ENCODE data around the gene HCRT. TPM values are rescaled to one million over a fixed set of nuclear protein-coding genes. Genes with fewer than 3 reads are reported as not detected.

Gene HCRT
- total RNA-seq, 2 donors from 2014 or later, result not detected

DNA sequence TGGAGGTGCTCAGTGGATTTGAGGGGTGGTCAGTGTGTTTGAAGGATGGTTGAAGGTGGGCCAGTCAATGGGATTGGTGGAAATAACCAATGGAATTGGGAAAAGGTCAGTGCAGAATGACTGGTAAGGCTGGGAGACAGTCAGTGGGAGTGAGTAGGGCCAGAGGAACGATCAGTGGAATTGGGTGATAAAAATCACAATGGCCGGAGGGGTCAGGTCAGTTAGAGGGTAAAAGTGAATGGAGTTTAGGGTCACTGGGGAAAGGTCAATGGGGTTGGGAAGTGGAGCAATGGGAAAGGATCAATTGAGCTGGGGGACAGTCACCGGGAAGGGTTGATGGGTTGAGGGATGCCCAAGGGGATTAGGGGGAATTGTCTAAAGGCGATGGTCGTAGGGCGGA, 19.5 kb downstream of the HCRT start:
- Histone ChIP-seq H3K4me3 (ENCODE audit: low read length) (no peak overlapping the region), H3K27me3 (ENCODE audit: control insufficient read depth, insufficient read depth, low read length, poor library complexity, severe bottlenecking) (no peaks in the 10 kb centered on the region), H3K4me1 (ENCODE audit: control insufficient read depth, insufficient read depth, low read length) (no peaks in the 10 kb centered on the region), H3K9ac (ENCODE audit: extremely low read depth, low read length, poor library complexity, severe bottlenecking) (no peak overlapping the region), H3K36me3 (ENCODE audit: control insufficient read depth, insufficient read depth, low read length) (no peaks in the 10 kb centered on the region), H3K27ac (ENCODE audit: low read depth, low read length) (no peak overlapping the region), H3K9me3 (ENCODE audit: control insufficient read depth, low read length) (no peaks in the 10 kb centered on the region)
- Mint-ChIP-seq H3K27ac (no peak overlapping the region), H3K4me1 (no peaks in the 10 kb centered on the region), H3K36me3 (ENCODE audit: low read depth) (no peaks in the 10 kb centered on the region), H3K4me3 (no peak overlapping the region), H3K27me3 (ENCODE audit: insufficient read depth) (peaks cover 2% of the 10 kb centered on the region), H3K9me3 (no peaks in the 10 kb centered on the region)
- DNase-seq, result no peak
- 90 to 94% methylated on average over 6 of the region's 6 CpGs for WGBS, 2 experiments (ENCODE audit: insufficient coverage in 1 of 2, insufficient read length in 1 of 2)
- TF ChIP-seq, protein P1, sequence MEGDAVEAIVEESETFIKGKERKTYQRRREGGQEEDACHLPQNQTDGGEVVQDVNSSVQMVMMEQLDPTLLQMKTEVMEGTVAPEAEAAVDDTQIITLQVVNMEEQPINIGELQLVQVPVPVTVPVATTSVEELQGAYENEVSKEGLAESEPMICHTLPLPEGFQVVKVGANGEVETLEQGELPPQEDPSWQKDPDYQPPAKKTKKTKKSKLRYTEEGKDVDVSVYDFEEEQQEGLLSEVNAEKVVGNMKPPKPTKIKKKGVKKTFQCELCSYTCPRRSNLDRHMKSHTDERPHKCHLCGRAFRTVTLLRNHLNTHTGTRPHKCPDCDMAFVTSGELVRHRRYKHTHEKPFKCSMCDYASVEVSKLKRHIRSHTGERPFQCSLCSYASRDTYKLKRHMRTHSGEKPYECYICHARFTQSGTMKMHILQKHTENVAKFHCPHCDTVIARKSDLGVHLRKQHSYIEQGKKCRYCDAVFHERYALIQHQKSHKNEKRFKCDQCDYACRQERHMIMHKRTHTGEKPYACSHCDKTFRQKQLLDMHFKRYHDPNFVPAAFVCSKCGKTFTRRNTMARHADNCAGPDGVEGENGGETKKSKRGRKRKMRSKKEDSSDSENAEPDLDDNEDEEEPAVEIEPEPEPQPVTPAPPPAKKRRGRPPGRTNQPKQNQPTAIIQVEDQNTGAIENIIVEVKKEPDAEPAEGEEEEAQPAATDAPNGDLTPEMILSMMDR (conservative IDR thresholded peaks at IDR 0.05), result no peak

GRCh38 chr17:42163696-42164407, 21.4 kb downstream of the HCRT start:
- H3K4me3 Mint-ChIP-seq, result no peak overlapping the region
- no peak for DNase-seq
- H3K27me3 Mint-ChIP-seq (ENCODE audit: insufficient read depth), result peaks cover 2% of the 10 kb centered on the region
- no peaks in the 10 kb centered on the region for H3K9me3 Mint-ChIP-seq
- Histone ChIP-seq H3K36me3 (ENCODE audit: control insufficient read depth, insufficient read depth, low read length) (no peaks in the 10 kb centered on the region), H3K27me3 (ENCODE audit: control insufficient read depth, insufficient read depth, low read length, poor library complexity, severe bottlenecking) (no peaks in the 10 kb centered on the region), H3K9me3 (ENCODE audit: control insufficient read depth, low read length) (no peaks in the 10 kb centered on the region), H3K9ac (ENCODE audit: extremely low read depth, low read length, poor library complexity, severe bottlenecking) (no peak overlapping the region), H3K4me3 (ENCODE audit: low read length) (no peak overlapping the region), H3K4me1 (ENCODE audit: control insufficient read depth, insufficient read depth, low read length) (peaks cover 2% of the 10 kb centered on the region), H3K27ac (ENCODE audit: low read depth, low read length) (no peak overlapping the region)
- WGBS, 2 experiments (ENCODE audit: insufficient coverage in 1 of 2, insufficient read length in 1 of 2), result 93 to 94% methylated on average over 5 to 19 of the region's 22 CpGs
- no peak overlapping the region for H3K27ac Mint-ChIP-seq
- TF ChIP-seq, protein P1 (conservative IDR thresholded peaks at IDR 0.05), result no peak
- H3K36me3 Mint-ChIP-seq (ENCODE audit: low read depth), result no peaks in the 10 kb centered on the region
- H3K4me1 Mint-ChIP-seq, result no peaks in the 10 kb centered on the region

DNA sequence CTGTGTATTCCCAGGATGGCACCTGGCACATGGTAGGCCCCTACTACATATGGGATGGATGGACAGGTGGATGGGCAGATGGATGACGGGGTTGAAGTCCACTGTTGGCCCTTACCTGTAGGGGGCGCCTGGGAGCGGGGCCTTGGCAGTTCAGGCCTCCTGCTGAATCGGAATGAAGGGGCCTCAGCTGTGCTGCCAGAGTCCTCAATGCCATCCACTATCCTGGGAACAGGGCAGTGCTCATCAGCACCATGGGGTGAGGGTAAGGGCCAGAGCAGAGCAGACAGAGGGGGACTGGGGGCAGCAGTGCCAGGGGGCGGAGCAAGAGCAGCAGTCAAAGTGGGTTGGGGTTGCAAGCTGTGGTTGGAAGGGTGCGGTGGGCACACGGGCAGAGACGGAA, 22.1 kb downstream of the HCRT start:
- no peak overlapping the region for H3K27ac ChIP-seq (ENCODE audit: low read depth, low read length)
- no peak overlapping the region for H3K4me3 Mint-ChIP-seq
- WGBS, 2 experiments (ENCODE audit: insufficient coverage in 1 of 2, insufficient read length in 1 of 2), result 68 to 84% methylated on average over 5 to 8 of the region's 8 CpGs
- H3K36me3 Mint-ChIP-seq (ENCODE audit: low read depth), result no peaks in the 10 kb centered on the region
- H3K27ac Mint-ChIP-seq, result peak overlapping the region; percentile 26
- H3K27me3 ChIP-seq (ENCODE audit: control insufficient read depth, insufficient read depth, low read length, poor library complexity, severe bottlenecking), result no peaks in the 10 kb centered on the region
- H3K9me3 Mint-ChIP-seq, result no peaks in the 10 kb centered on the region
- TF ChIP-seq, protein P1 (conservative IDR thresholded peaks at IDR 0.05), result peak; percentile 86
- H3K9ac ChIP-seq (ENCODE audit: extremely low read depth, low read length, poor library complexity, severe bottlenecking), result no peak overlapping the region
- peak; percentile 95 for DNase-seq
- no peak overlapping the region for H3K4me3 ChIP-seq (ENCODE audit: low read length)
- H3K4me1 Mint-ChIP-seq, result no peaks in the 10 kb centered on the region
- peaks cover 2% of the 10 kb centered on the region for H3K4me1 ChIP-seq (ENCODE audit: control insufficient read depth, insufficient read depth, low read length)
- H3K36me3 ChIP-seq (ENCODE audit: control insufficient read depth, insufficient read depth, low read length), result no peaks in the 10 kb centered on the region
- no peaks in the 10 kb centered on the region for H3K9me3 ChIP-seq (ENCODE audit: control insufficient read depth, low read length)
- H3K27me3 Mint-ChIP-seq (ENCODE audit: insufficient read depth), result peaks cover 2% of the 10 kb centered on the region

All from endodermal cell (in vitro differentiated cells).